ENCODE data around the gene FCRL4.

GRCh38 chr1:157596384-157596783, 1.5 kb downstream of the FCRL4 start:
- TF ChIP-seq CTCF (IDR thresholded peaks at IDR 0.05): no peak
- TF ChIP-seq POLR2A (IDR thresholded peaks at IDR 0.05): no peak
- TF ChIP-seq POLR2AphosphoS5 (IDR thresholded peaks at IDR 0.05; ENCODE audit: insufficient read depth in 1 of 2, low read depth in 1 of 2): no peak
